Thyroid gland (tissue), 4 donors: ENCODE results near the gene CD55. TPM values are rescaled to one million over a fixed set of nuclear protein-coding genes. Genes with fewer than 3 reads are reported as not detected.

Source experiments
- DNase-seq, 2 donors: peaks; one replicate each; pipeline ENCODE4 v3.0.0-alpha.2; 2019
- H3K27ac ChIP-seq, 3 donors: fragments of 200-600 bp; sonication (generic); 1 replicate in 2 of 3; 2 replicates in 1 of 3; pipeline ENCODE4 v1.5.1; 2016 to 2019; ENCODE audit warnings: mild to moderate bottlenecking in 1 of 3, moderate library complexity in 1 of 3
- H3K27me3 ChIP-seq: fragments of 200-600 bp; sonication (generic); one replicate; pipeline ENCODE4 v1.5.1; 2019
- H3K36me3 ChIP-seq, 2 donors: fragments of 200-600 bp; sonication (generic); one replicate each; pipeline ENCODE4 v1.5.1; 2016 to 2019
- H3K4me1 ChIP-seq, 2 donors: fragments of 200-600 bp; sonication (generic); one replicate each; pipeline ENCODE4 v1.5.1; 2017 to 2019
- H3K4me3 ChIP-seq, 3 donors: fragments of 200-600 bp; sonication (generic); replicated peaks in 1 of 3; 1 replicate in 2 of 3; 2 replicates in 1 of 3; pipeline ENCODE4 v1.5.1; 2016; ENCODE audit warnings: mild to moderate bottlenecking in 1 of 3
- H3K9me3 ChIP-seq: fragments of 200-600 bp; sonication (generic); one replicate; pipeline ENCODE4 v1.5.1; 2017
- CTCF ChIP-seq, 6 experiments: fragments of 200-600 bp in 3 of 6; fragments of 450-650 bp in 3 of 6; sonication (generic) in 3 of 6; IDR thresholded peaks; one replicate each; pipeline ENCODE4 v1.5.1; 2016 to 2019; ENCODE audit warnings: antibody characterized with exemption in 6 of 6, mild to moderate bottlenecking in 2 of 6, inconsistent platforms in 1 of 6, moderate library complexity in 1 of 6
- POLR2A ChIP-seq, 2 donors: fragments of 450-650 bp; IDR thresholded peaks; one replicate each; pipeline ENCODE4 v1.6.1; 2017; ENCODE audit warnings: antibody characterized with exemption in 2 of 2, mild to moderate bottlenecking in 2 of 2, moderate library complexity in 1 of 2
- WGBS, 2 donors: methylation state at CpG; one replicate each; pipeline ENCODE4 v1.1.5; 2017; 5-methylcytosine and 5-hydroxymethylcytosine counted together
- intact Hi-C: fragments of 100-400 bp; cut with DNase I; formaldehyde crosslinking; loops from one replicate; pipeline ENCODE4 v1.15.1; 2023
- total RNA-seq, 4 donors: library from RNA; depleted of rRNA; stranded (reverse); fragments of >200 nt; gene quantifications; one replicate each; pipeline ENCODE4 v1.2.3, GENCODE V29; 2016

The CD55 gene
- total RNA-seq, 4 donors from 2014 or later = 29.7 to 61.9 (median 43.3) TPM

- TF ChIP-seq POLR2A (IDR thresholded peaks at IDR 0.05) (no peak), CTCF (IDR thresholded peaks at IDR 0.05) (no peak)
- Histone ChIP-seq H3K27ac (no peak overlapping the region), H3K4me1 (peaks cover 4 to 10% of the 10 kb centered on the region in 2 donors), H3K27me3 (no peaks in the 10 kb centered on the region), H3K9me3 (no peaks in the 10 kb centered on the region), H3K36me3 (no peaks in the 10 kb centered on the region), H3K4me3 (no peak overlapping the region)
- WGBS, 2 donors = 85 to 94% methylated on average over 3 of the region's 3 CpGs
- intact Hi-C loops = no loop called here
- no peak for DNase-seq
Observed at GRCh38 chr1:207311888-207312603, 9.4 kb upstream of the CD55 start.

- Histone ChIP-seq H3K36me3 (no peaks in the 10 kb centered on the region), H3K4me1 (peaks cover 4 to 15% of the 10 kb centered on the region in 2 donors), H3K4me3 (no peak overlapping the region), H3K27me3 (no peaks in the 10 kb centered on the region), H3K9me3 (no peaks in the 10 kb centered on the region), H3K27ac (no peak overlapping the region)
- no peak for DNase-seq
- intact Hi-C loops = no loop called here
- TF ChIP-seq CTCF (IDR thresholded peaks at IDR 0.05) = no peak
- no peak for TF ChIP-seq POLR2A (IDR thresholded peaks at IDR 0.05)
- WGBS, 2 donors = 88 to 91% methylated on average over 1 of the region's 1 CpG
Observed at GRCh38 chr1:207312604-207312920, 8.9 kb upstream of the CD55 start.

GRCh38 chr1:207313131-207313530 lies 8.3 kb upstream of the CD55 start:
- intact Hi-C loops = no loop called here
- Histone ChIP-seq H3K27ac (no peak overlapping the region), H3K27me3 (no peaks in the 10 kb centered on the region), H3K9me3 (no peaks in the 10 kb centered on the region), H3K36me3 (no peaks in the 10 kb centered on the region), H3K4me3 (no peak overlapping the region), H3K4me1 (peaks cover 4 to 18% of the 10 kb centered on the region in 2 donors)
- no peak for DNase-seq
- TF ChIP-seq CTCF (IDR thresholded peaks at IDR 0.05) (no peak), POLR2A (IDR thresholded peaks at IDR 0.05) (no peak)

- no peak for DNase-seq
- H3K4me3 ChIP-seq = no peak overlapping the region
- H3K9me3 ChIP-seq = no peaks in the 10 kb centered on the region
- H3K27me3 ChIP-seq = no peaks in the 10 kb centered on the region
- H3K27ac ChIP-seq = no peak overlapping the region
- no peak for TF ChIP-seq CTCF (IDR thresholded peaks at IDR 0.05)
- TF ChIP-seq POLR2A (IDR thresholded peaks at IDR 0.05) = no peak
- H3K36me3 ChIP-seq = no peaks in the 10 kb centered on the region
- H3K4me1 ChIP-seq = peaks cover 4 to 18% of the 10 kb centered on the region in 2 donors
- intact Hi-C loops = no loop called here
Observed at GRCh38 chr1:207314816-207315215, 6.7 kb upstream of the CD55 start.

GRCh38 chr1:207315435-207315834 lies 6.0 kb upstream of the CD55 start:
- TF ChIP-seq POLR2A (IDR thresholded peaks at IDR 0.05) (no peak), CTCF (IDR thresholded peaks at IDR 0.05) (no peak)
- Histone ChIP-seq H3K4me1 (peaks cover 4 to 18% of the 10 kb centered on the region in 2 donors), H3K27ac (no peak overlapping the region), H3K9me3 (no peaks in the 10 kb centered on the region), H3K36me3 (no peaks in the 10 kb centered on the region), H3K4me3 (no peak overlapping the region), H3K27me3 (no peaks in the 10 kb centered on the region)
- DNase-seq = no peak
- 94 to 98% methylated on average over 3 of the region's 3 CpGs for WGBS, 2 donors
- intact Hi-C loops = no loop called here
